ENCODE data around the gene LZTR1.

The LZTR1 gene

GRCh38 chr22:20948450-20948849 is 33.6 kb upstream of the LZTR1 start:
- DNase-seq (ENCODE audit: low read depth, low spot score): no peak
- Histone ChIP-seq H3K36me3 (ENCODE audit: insufficient read depth, low read length) (peaks cover 60% of the 10 kb centered on the region), H3K9ac (ENCODE audit: insufficient read length) (no peak overlapping the region), H3K27ac (no peak overlapping the region), H3K9me3 (ENCODE audit: low read depth, low read length) (no peaks in the 10 kb centered on the region), H3K4me3 (no peak overlapping the region)
- no peak for TF ChIP-seq FOXP2 (optimal IDR thresholded peaks at IDR 0.05; ENCODE audit: control extremely low read depth, extremely low read length, insufficient read depth)
- no peak for TF ChIP-seq EZH2 (IDR thresholded peaks at IDR 0.05)
- TF ChIP-seq POLR2AphosphoS5 (IDR thresholded peaks at IDR 0.05; ENCODE audit: borderline replicate concordance, low read depth, low read length): no peak

- DNase-seq (ENCODE audit: low read depth, low spot score): no peak
- Histone ChIP-seq H3K4me3 (no peak overlapping the region), H3K9ac (ENCODE audit: insufficient read length) (no peak overlapping the region), H3K27ac (no peak overlapping the region), H3K36me3 (ENCODE audit: insufficient read depth, low read length) (peaks cover 63% of the 10 kb centered on the region), H3K9me3 (ENCODE audit: low read depth, low read length) (no peaks in the 10 kb centered on the region)
- TF ChIP-seq POLR2AphosphoS5 (IDR thresholded peaks at IDR 0.05; ENCODE audit: borderline replicate concordance, low read depth, low read length) (no peak), FOXP2 (optimal IDR thresholded peaks at IDR 0.05; ENCODE audit: control extremely low read depth, extremely low read length, insufficient read depth) (no peak), EZH2 (IDR thresholded peaks at IDR 0.05) (no peak)
Measured at GRCh38 chr22:20948989-20949388, 33.1 kb upstream of the LZTR1 start.

- no peak overlapping the region for H3K9ac ChIP-seq (ENCODE audit: insufficient read length)
- H3K4me3 ChIP-seq: no peak overlapping the region
- no peaks in the 10 kb centered on the region for H3K9me3 ChIP-seq (ENCODE audit: low read depth, low read length)
- no peak for TF ChIP-seq FOXP2 (optimal IDR thresholded peaks at IDR 0.05; ENCODE audit: control extremely low read depth, extremely low read length, insufficient read depth)
- peaks cover 63% of the 10 kb centered on the region for H3K36me3 ChIP-seq (ENCODE audit: insufficient read depth, low read length)
- H3K27ac ChIP-seq: no peak overlapping the region
- DNase-seq (ENCODE audit: low read depth, low spot score): no peak
Measured at GRCh38 chr22:20949698-20950183, 32.4 kb upstream of the LZTR1 start.

GRCh38 chr22:20951151-20951931 is 30.8 kb upstream of the LZTR1 start:
- DNase-seq (ENCODE audit: low read depth, low spot score): no peak
- H3K36me3 ChIP-seq (ENCODE audit: insufficient read depth, low read length): peaks cover 56% of the 10 kb centered on the region
- TF ChIP-seq POLR2AphosphoS5 (IDR thresholded peaks at IDR 0.05; ENCODE audit: borderline replicate concordance, low read depth, low read length): no peak
- TF ChIP-seq EZH2 (IDR thresholded peaks at IDR 0.05): no peak
- TF ChIP-seq FOXP2 (optimal IDR thresholded peaks at IDR 0.05; ENCODE audit: control extremely low read depth, extremely low read length, insufficient read depth): no peak
- no peak overlapping the region for H3K9ac ChIP-seq (ENCODE audit: insufficient read length)
- no peaks in the 10 kb centered on the region for H3K9me3 ChIP-seq (ENCODE audit: low read depth, low read length)
- H3K27ac ChIP-seq: no peak overlapping the region
- no peak overlapping the region for H3K4me3 ChIP-seq

- Histone ChIP-seq H3K36me3 (ENCODE audit: insufficient read depth, low read length) (peaks cover 56% of the 10 kb centered on the region), H3K27ac (no peak overlapping the region), H3K9me3 (ENCODE audit: low read depth, low read length) (no peaks in the 10 kb centered on the region), H3K4me3 (no peak overlapping the region), H3K9ac (ENCODE audit: insufficient read length) (no peak overlapping the region)
- no peak for DNase-seq (ENCODE audit: low read depth, low spot score)
- TF ChIP-seq POLR2AphosphoS5 (IDR thresholded peaks at IDR 0.05; ENCODE audit: borderline replicate concordance, low read depth, low read length) (no peak), EZH2 (IDR thresholded peaks at IDR 0.05) (no peak), FOXP2 (optimal IDR thresholded peaks at IDR 0.05; ENCODE audit: control extremely low read depth, extremely low read length, insufficient read depth) (no peak)
Measured at GRCh38 chr22:20951932-20952380, 30.1 kb upstream of the LZTR1 start.

GRCh38 chr22:20952544-20953341 is 29.4 kb upstream of the LZTR1 start:
- H3K36me3 ChIP-seq (ENCODE audit: insufficient read depth, low read length): peaks cover 56% of the 10 kb centered on the region
- H3K9me3 ChIP-seq (ENCODE audit: low read depth, low read length): no peaks in the 10 kb centered on the region
- no peak for DNase-seq (ENCODE audit: low read depth, low spot score)
- no peak for TF ChIP-seq FOXP2 (optimal IDR thresholded peaks at IDR 0.05; ENCODE audit: control extremely low read depth, extremely low read length, insufficient read depth)
- TF ChIP-seq EZH2 (IDR thresholded peaks at IDR 0.05): no peak
- TF ChIP-seq POLR2AphosphoS5 (IDR thresholded peaks at IDR 0.05; ENCODE audit: borderline replicate concordance, low read depth, low read length): no peak
- no peak overlapping the region for H3K4me3 ChIP-seq
- peak overlapping the region; percentile 74 for H3K27ac ChIP-seq
- H3K9ac ChIP-seq (ENCODE audit: insufficient read length): no peak overlapping the region

- Histone ChIP-seq H3K4me3 (no peak overlapping the region), H3K9me3 (ENCODE audit: low read depth, low read length) (no peaks in the 10 kb centered on the region), H3K27ac (peak overlapping the region; percentile 74), H3K9ac (ENCODE audit: insufficient read length) (no peak overlapping the region), H3K36me3 (ENCODE audit: insufficient read depth, low read length) (peaks cover 56% of the 10 kb centered on the region)
- no peak for DNase-seq (ENCODE audit: low read depth, low spot score)
- TF ChIP-seq EZH2 (IDR thresholded peaks at IDR 0.05): no peak
- TF ChIP-seq FOXP2 (optimal IDR thresholded peaks at IDR 0.05; ENCODE audit: control extremely low read depth, extremely low read length, insufficient read depth): no peak
- TF ChIP-seq POLR2AphosphoS5 (IDR thresholded peaks at IDR 0.05; ENCODE audit: borderline replicate concordance, low read depth, low read length): no peak
Measured at GRCh38 chr22:20953342-20953608, 28.8 kb upstream of the LZTR1 start.

GRCh38 chr22:20953668-20954500 is 28.2 kb upstream of the LZTR1 start:
- Histone ChIP-seq H3K27ac (peak overlapping the region; percentile 74), H3K36me3 (ENCODE audit: insufficient read depth, low read length) (peaks cover 51% of the 10 kb centered on the region), H3K9me3 (ENCODE audit: low read depth, low read length) (no peaks in the 10 kb centered on the region), H3K4me3 (no peak overlapping the region), H3K9ac (ENCODE audit: insufficient read length) (peak overlapping the region; percentile 32)
- no peak for DNase-seq (ENCODE audit: low read depth, low spot score)
- no peak for TF ChIP-seq EZH2 (IDR thresholded peaks at IDR 0.05)
- no peak for TF ChIP-seq FOXP2 (optimal IDR thresholded peaks at IDR 0.05; ENCODE audit: control extremely low read depth, extremely low read length, insufficient read depth)
- TF ChIP-seq POLR2AphosphoS5 (IDR thresholded peaks at IDR 0.05; ENCODE audit: borderline replicate concordance, low read depth, low read length): no peak
